GM19463 (cell line): Measurements from ENCODE around the gene DNAJC22.

ENCODE experiments used
- ATAC-seq: cut with Tn5 transposase; IDR thresholded peaks from one replicate; pipeline ENCODE4 v1.9.1; 2021; ENCODE audit warnings: mild to moderate bottlenecking, moderate library complexity; ENCODE audit not compliant: unreplicated experiment

DNAJC22 gene

DNA sequence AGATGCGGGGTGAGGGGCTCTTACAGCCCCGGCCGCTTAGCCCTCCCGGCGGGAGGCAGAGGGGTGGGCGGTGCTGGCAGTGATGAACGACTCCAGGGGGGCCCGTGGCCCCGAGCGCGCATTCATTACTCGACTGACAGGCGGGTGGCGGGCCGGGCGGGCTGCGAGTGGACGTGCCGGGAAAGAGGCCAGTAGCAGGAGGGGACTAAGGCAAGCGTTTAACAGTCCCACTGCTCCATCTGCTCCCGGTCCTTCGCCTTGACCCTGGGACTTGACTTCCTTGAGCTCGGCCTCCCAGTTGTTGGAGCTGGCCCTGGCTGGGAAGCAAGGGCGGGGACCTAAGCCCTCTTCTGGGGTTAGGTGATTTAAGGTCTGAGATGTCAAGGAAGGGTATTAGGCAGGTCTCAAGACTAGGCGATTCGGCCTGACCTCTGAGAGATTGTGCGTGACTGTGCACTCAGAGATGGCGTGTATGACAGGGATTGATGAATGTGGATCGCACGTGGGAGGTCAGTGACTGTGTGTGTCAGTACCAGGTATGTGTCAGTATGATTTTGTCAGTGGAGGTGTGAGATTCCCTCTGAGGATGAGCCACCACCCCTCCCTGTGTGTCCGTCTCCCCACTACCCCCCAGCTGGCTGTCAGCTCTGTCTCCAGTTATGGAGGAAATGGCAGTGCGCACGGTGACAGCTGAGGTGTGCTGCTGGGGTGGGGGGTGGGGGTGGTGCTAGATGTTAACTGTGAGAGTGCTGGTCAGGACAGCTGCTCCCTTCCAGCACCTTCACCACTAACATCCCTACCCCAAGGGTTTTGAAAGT, 3.6 kb upstream of the DNAJC22 start:
- ATAC-seq: no peak

GRCh38 chr12:49344486-49345050, 2.1 kb upstream of the DNAJC22 start:
- ATAC-seq: no peak

GRCh38 chr12:49345051-49345824, 1.4 kb upstream of the DNAJC22 start:
- ATAC-seq: no peak

- ATAC-seq: no peak
Observed at GRCh38 chr12:49345825-49346658, 646 bp upstream of the DNAJC22 start.

DNA sequence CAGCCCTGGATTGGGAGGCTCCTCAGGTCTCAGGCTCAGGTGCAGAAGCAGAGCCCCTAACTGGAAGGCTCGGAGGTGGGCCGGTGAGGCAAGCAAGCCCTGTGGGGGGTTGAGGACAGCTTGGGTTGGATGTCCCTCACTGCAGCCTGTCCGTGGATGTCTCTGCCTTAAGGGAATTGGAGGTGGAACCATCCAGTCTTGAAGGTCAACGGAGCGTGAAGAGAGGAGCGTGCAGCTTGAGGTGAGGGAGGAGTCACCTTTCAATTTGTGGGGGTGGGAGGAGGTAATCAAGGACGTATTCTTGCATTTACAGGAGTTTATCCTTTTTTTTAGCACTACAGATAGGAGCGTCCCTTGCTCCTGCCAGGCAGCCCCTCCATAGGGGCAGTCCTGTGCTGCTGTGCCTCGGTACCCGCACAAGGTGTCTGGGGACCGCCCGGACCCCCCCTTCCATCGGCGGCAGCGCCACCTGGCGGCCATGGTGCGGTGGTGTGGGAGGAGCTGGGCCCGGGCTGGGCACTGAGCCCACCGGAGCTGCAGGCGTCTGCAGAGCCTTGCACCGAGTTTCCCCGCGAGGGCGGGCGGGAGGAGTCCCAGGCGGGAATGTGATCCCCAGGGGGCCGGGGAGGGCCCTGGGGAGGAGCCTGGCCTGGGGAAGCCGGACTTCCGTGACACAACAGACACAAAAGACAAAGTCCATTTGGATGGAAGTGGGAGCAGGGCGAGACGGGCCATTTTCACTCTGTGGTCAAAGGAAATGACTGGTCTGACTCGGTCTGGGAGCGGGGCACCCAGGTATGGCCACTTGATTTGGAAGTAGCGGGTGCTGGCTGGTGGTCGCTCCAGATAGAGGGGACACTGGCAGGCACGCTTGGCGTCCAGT, 864 bp downstream of the DNAJC22 start:
- ATAC-seq: peak; percentile 63

- no peak for ATAC-seq
Observed at GRCh38 chr12:49348781-49349180, 2.1 kb downstream of the DNAJC22 start.

DNA sequence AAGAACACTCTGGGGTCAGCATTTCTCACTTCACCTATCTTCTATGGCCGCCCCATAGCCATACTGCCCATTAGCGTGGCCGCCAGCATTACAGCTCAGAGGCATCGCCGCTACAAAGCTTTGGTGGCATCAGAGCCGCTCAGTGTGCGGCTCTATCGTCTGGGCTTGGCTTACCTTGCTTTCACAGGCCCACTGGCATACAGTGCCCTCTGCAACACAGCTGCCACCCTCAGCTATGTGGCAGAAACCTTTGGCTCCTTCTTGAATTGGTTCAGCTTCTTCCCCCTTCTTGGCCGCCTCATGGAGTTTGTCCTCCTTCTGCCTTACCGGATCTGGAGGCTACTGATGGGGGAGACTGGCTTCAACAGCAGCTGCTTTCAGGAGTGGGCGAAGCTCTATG, 2.6 kb downstream of the DNAJC22 start:
- no peak for ATAC-seq

DNA sequence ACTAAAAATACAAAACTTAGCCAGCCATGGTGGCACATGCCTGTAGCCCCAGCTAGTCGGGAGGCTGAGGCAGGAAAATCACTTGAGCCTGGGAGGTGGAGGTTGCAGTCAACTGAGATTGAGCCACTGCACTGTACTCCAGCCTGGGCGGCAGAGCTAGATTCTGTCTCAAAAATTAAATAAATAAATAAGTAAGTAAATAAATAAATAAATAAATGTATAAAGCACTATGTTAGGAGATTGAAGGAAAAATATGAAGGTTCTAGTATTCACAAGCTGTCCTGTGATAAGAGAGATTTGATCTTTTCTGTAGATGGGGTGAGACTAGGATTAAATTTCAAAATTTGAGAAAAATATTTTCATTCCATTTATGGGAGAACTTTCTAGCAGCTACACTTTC, 5.7 kb downstream of the DNAJC22 start:
- ATAC-seq: no peak

- ATAC-seq: no peak
Observed at GRCh38 chr12:49355913-49356312, 9.2 kb downstream of the DNAJC22 start.

DNA sequence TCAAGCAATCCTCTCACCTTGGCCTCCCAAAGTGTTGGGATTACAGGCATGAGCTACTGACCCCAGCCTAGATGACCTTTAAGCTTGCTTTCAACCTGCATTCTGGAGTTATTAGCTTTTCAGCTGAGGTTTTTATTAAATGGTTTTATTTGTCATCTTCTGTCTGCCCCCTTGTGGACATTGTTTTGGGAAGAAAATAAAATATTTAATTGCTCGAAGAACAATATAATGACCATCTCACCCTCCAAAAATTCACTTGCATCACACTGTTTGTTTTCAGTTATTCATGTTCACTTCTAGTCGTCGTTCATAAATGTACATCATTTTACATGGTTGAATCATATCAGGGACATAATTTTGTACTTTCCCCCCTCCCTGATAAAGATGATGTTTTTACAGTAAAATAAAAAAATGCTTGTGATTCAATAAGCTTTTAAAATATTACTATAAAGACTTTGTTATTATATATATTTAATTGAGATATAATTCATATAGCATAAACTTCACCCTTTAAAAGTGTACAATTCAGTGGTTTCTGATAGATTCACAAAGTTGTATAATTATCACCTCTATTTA, 10.5 kb downstream of the DNAJC22 start:
- no peak for ATAC-seq

- no peak for ATAC-seq
Observed at GRCh38 chr12:49358483-49359141, 11.9 kb downstream of the DNAJC22 start.

DNA sequence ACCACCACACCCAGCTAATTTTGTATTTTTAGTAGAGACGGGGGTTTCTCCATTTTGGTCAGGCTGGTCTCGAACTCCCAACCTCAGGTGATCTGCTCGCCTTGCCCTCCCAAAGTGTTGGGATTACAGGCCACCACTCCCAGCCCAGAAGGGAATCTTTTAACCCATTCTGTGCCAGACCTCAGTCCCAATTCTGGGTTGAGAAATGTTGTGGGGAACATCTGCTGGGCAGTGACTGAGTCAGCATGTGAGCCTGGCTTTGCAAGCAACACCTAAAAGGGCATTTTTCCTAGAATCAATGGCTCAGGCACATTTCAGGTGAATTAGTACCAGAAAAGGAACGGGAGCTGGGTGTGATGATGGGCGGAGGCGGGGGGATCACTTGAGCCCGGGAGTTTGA, 13.0 kb downstream of the DNAJC22 start:
- ATAC-seq: no peak

DNA sequence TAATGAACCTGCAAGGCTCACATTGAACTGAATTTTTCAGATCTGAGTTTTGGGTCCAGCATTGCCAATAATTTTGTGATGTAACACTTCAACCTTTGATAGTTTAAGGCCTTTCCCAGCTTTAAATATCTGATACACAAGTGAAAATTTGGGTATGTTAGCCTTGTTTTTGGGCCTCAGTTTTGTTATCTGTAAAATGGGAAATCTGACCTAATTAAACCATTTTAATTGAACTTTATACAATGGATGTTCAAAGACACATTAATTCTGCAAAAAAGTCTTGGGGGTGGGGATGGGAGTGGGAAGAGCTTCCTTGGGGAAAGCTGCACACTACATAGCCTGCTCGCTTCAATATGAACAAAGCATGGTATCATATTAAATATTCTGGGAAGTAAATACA, 15.4 kb downstream of the DNAJC22 start:
- no peak for ATAC-seq

DNA sequence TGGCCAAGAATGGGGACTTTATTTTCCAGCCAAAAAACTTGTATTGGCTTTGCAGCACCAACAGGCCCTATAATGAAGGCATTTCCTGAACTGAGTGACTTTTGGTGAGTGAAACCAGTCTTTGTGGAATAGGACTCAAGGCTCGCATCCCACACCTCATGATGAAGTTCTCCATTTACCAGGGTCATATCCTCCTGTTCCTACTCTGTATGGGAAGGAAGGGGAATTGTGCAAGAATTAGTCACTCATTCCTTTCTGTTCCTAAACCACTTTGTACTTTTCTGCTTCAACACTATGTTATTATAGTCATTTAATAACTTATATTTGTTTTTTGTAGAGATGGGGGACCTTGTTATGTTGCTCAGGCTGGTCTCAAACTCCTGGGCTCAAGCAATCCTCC, 18.3 kb downstream of the DNAJC22 start:
- ATAC-seq: no peak

DNA sequence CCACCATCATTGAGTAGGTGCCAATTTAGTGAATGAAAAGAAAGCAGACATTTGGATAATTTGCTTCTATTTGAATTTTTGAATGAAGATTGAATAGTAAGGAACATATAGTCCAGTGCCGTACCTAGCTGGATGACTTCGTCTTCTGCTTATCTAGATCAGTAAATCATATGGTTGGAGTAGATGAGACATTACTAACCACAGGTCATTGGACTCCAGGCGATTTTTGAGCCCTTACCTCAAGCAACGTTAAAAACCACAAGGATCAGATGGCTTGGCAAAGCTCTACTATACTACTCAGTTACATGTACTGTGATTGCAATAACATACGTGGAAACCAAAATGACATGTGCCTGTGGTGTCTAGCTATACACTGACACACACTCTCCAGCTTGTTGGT, 18.9 kb downstream of the DNAJC22 start:
- no peak for ATAC-seq

DNA sequence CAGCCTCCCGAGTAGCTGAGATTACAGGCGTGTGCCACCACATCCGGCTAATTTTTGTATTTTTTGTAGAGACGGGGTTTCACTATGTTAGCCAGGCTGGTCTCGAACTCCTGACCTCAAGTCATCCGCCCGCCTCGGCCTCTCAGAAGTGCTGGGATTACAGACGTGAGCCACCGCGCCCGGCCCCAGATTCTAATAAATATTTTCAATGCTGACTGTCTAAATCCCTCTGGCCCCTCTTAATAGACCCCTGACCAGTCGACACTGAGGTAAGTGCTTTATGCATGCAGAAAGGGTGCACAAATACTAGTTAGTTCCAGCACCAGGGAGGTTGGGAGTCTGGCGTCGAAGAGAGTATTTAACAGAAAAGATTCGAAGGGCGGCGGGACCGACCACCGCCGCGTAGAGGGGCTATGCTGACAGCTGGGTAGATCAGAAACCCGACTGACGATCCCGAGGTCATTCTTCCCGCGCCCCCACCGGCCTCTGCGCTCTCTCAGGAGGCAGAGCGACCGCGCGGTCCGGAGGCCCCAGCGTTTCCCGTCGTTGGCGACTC, 19.5 kb downstream of the DNAJC22 start:
- ATAC-seq: peak; percentile 3

DNA sequence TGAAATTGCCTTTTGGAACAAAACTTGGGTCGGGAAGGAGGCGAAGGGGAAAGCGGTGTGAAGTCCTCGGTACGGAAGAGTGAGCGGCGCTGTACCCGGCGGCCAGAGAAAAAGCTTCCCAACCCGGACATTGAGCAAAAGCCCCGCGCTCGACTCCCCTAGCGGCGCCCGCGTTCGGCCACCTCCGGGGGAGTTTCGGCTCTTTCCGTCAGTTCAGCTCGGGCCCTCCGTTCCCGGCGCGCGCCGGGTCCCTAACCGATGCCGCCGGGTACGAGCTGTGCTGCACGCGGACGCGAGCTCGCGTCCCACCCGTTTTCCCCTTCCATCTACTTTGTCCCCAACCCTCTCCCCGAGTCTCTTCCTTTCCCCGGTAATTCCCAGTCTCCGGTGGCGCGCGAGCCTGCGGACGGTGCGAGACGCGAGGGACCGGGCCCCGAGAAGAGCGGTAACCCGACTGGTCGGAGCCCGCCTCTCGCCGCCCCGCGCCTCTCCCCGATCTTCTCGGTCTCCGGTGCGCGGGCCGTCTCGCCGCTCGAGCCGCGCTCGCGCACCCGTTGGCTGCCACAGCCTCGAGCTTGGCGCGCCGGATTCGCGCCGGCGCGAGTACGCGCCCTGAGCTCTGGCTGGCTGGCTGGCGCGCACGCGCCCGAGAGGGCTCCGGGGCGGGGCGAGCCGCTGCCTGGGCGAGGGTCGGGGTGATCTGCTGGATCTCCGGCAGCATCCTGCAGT, 20.1 kb downstream of the DNAJC22 start:
- peak; percentile 75 for ATAC-seq
